ENCODE data around the gene COPA. TPM values are rescaled to one million over a fixed set of nuclear protein-coding genes. Genes with fewer than 3 reads are reported as not detected.
A peak's percentile ranks its signal among the peaks of the same experiment; 100 is the strongest.

The COPA gene
- total RNA-seq, 4 donors from 2014 or later: 59.0 to 103 (median 85.9) TPM

GRCh38 chr1:160342526-160342925, 524 bp downstream of the COPA start:
- intact Hi-C loops (cut with DNase I; ENCODE audit: low total_unique reads) (loop anchor here (5.0 to 10.0 kb wide), 6 partner anchors 35 to 970 kb away; partner anchors contain the start of genes CASQ1, IGSF8, PIGM and SDHC), in situ Hi-C loops (cut with MboI; ENCODE audit: low sequenced_read_pairs in 4 of 4) (loop anchor here in 1 of 4 donors (25.0 kb wide), 1 partner anchor 1420 kb away; the partner anchor contains the start of gene ATF6)
- H3K27me3 ChIP-seq: no peaks in the 10 kb centered on the region
- peak overlapping the region; percentile 77 to 96 (median 86) for H3K4me3 ChIP-seq
- peaks cover 30 to 39% of the 10 kb centered on the region in 2 donors for H3K4me1 ChIP-seq
- peaks cover 0 to 42% of the 10 kb centered on the region in 2 donors for H3K36me3 ChIP-seq
- peak overlapping the region; percentile 89 to 96 (median 96) for H3K27ac ChIP-seq
- TF ChIP-seq POLR2A (IDR thresholded peaks at IDR 0.05): no peak
- TF ChIP-seq, protein P1, sequence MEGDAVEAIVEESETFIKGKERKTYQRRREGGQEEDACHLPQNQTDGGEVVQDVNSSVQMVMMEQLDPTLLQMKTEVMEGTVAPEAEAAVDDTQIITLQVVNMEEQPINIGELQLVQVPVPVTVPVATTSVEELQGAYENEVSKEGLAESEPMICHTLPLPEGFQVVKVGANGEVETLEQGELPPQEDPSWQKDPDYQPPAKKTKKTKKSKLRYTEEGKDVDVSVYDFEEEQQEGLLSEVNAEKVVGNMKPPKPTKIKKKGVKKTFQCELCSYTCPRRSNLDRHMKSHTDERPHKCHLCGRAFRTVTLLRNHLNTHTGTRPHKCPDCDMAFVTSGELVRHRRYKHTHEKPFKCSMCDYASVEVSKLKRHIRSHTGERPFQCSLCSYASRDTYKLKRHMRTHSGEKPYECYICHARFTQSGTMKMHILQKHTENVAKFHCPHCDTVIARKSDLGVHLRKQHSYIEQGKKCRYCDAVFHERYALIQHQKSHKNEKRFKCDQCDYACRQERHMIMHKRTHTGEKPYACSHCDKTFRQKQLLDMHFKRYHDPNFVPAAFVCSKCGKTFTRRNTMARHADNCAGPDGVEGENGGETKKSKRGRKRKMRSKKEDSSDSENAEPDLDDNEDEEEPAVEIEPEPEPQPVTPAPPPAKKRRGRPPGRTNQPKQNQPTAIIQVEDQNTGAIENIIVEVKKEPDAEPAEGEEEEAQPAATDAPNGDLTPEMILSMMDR (IDR thresholded peaks at IDR 0.05 in 4 of 5, conservative IDR thresholded peaks at IDR 0.05 in 1 of 5): no peak
- ATAC-seq: peak in 1 of 2 donors; percentile 11
- no peaks in the 10 kb centered on the region for H3K9me3 ChIP-seq
- DNase-seq: no peak

DNA sequence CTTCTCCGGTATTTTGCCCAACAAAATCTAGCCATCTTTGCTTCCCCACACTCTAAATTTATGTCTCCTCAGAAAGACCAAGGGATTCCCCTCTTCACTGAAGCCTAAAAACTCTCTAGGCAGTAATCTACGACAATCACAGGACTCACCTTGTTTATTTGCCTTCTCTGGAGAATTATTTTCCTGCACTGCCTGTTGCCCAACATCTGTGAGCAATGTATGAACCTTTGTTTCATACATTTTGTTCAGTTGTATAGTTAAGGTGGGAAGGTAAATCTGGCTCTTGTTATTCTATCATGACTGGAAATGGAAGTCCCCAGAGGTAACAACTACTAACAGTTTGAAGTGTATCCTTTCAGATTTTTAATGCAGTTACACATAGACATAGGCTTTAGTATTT, 2.2 kb downstream of the COPA start:
- H3K27ac ChIP-seq: no peak overlapping the region
- in situ Hi-C loops (cut with MboI; ENCODE audit: low sequenced_read_pairs in 4 of 4) (loop anchor here in 1 of 4 donors (25.0 kb wide), 1 partner anchor 1421 kb away; the partner anchor contains the start of gene ATF6), intact Hi-C loops (cut with DNase I; ENCODE audit: low total_unique reads) (loop anchor here (5.0 to 10.0 kb wide), 6 partner anchors 36 to 971 kb away; partner anchors contain the start of genes CASQ1, IGSF8, PIGM and SDHC)
- no peak for DNase-seq
- no peak for ATAC-seq
- H3K9me3 ChIP-seq: no peaks in the 10 kb centered on the region
- peak overlapping the region in 1 of 4 donors; percentile 81 for H3K4me3 ChIP-seq
- no peaks in the 10 kb centered on the region for H3K27me3 ChIP-seq
- H3K36me3 ChIP-seq: peaks cover 0 to 45% of the 10 kb centered on the region in 2 donors
- H3K4me1 ChIP-seq: peaks cover 30 to 39% of the 10 kb centered on the region in 2 donors
- no peak for TF ChIP-seq POLR2A (IDR thresholded peaks at IDR 0.05)
- TF ChIP-seq, protein P1 (IDR thresholded peaks at IDR 0.05 in 4 of 5, conservative IDR thresholded peaks at IDR 0.05 in 1 of 5): no peak

- Histone ChIP-seq H3K4me1 (peaks cover 30 to 37% of the 10 kb centered on the region in 2 donors), H3K9me3 (no peaks in the 10 kb centered on the region), H3K27me3 (no peaks in the 10 kb centered on the region), H3K36me3 (peaks cover 0 to 44% of the 10 kb centered on the region in 2 donors), H3K27ac (no peak overlapping the region), H3K4me3 (no peak overlapping the region)
- TF ChIP-seq, protein P1 (IDR thresholded peaks at IDR 0.05 in 4 of 5, conservative IDR thresholded peaks at IDR 0.05 in 1 of 5): no peak
- TF ChIP-seq POLR2A (IDR thresholded peaks at IDR 0.05): no peak
- ATAC-seq (no peak), DNase-seq (no peak)
- intact Hi-C loops (cut with DNase I; ENCODE audit: low total_unique reads): loop anchor here (5.0 to 10.0 kb wide), 6 partner anchors 37 to 972 kb away; partner anchors contain the start of genes CASQ1, IGSF8, PIGM and SDHC
- in situ Hi-C loops (cut with MboI; ENCODE audit: low sequenced_read_pairs in 4 of 4): loop anchor here in 1 of 4 donors (25.0 kb wide), 1 partner anchor 1422 kb away; the partner anchor contains the start of gene ATF6
Observed at GRCh38 chr1:160340146-160340545, 2.9 kb downstream of the COPA start.

DNA sequence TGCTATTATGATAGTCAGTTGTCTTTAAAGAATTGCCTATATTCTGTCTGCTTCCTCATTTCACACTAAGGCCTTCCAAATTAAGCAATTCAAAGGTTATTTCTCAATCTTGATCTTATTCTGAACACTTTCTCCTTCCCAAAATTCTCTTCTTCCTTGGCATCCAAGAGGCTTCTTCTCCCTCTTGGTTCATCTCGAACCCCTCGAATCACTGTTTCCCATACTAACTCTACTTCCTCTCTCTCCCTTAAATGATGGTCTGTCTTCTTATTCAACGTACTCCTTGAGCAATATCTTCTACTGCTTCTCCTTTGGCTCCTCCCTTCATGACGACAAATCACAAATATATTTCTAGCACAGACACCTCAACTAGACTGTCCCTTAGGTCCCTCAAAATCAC, 4.5 kb downstream of the COPA start:
- H3K27me3 ChIP-seq: no peaks in the 10 kb centered on the region
- peaks cover 0 to 53% of the 10 kb centered on the region in 2 donors for H3K36me3 ChIP-seq
- peaks cover 21 to 24% of the 10 kb centered on the region in 2 donors for H3K4me1 ChIP-seq
- TF ChIP-seq, protein P1 (IDR thresholded peaks at IDR 0.05 in 4 of 5, conservative IDR thresholded peaks at IDR 0.05 in 1 of 5): no peak
- TF ChIP-seq POLR2A (IDR thresholded peaks at IDR 0.05): no peak
- in situ Hi-C loops (cut with MboI; ENCODE audit: low sequenced_read_pairs in 4 of 4) (loop anchor here in 1 of 4 donors (25.0 kb wide), 1 partner anchor 1424 kb away; the partner anchor contains the start of gene ATF6), intact Hi-C loops (cut with DNase I; ENCODE audit: low total_unique reads) (no loop called here)
- H3K27ac ChIP-seq: no peak overlapping the region
- DNase-seq: no peak
- no peak overlapping the region for H3K4me3 ChIP-seq
- no peak for ATAC-seq
- no peaks in the 10 kb centered on the region for H3K9me3 ChIP-seq

All from gastrocnemius medialis (tissue), 4 donors.